Measurements from ENCODE around the gene ARID3A. TPM values are rescaled to one million over a fixed set of nuclear protein-coding genes. Genes with fewer than 3 reads are reported as not detected.

ARID3A gene
- total RNA-seq, 1 donor from 2014 or later = 149 TPM

GRCh38 chr19:879711-880438 lies 46.0 kb upstream of the ARID3A start:
- peaks cover 13% of the 10 kb centered on the region for H3K36me3 Mint-ChIP-seq (ENCODE audit: insufficient read depth)
- no peak overlapping the region for H3K4me3 Mint-ChIP-seq (ENCODE audit: low read depth)
- no peaks in the 10 kb centered on the region for H3K4me1 Mint-ChIP-seq (ENCODE audit: low read depth)
- TF ChIP-seq CTCF (IDR thresholded peaks at IDR 0.05; ENCODE audit: unreplicated experiment) = no peak
- no peaks in the 10 kb centered on the region for H3K27me3 Mint-ChIP-seq
- no peak overlapping the region for H3K27ac Mint-ChIP-seq
- no peaks in the 10 kb centered on the region for H3K9me3 Mint-ChIP-seq (ENCODE audit: low read depth)
- no peak for DNase-seq (ENCODE audit: low spot score, unreplicated experiment)

GRCh38 chr19:881385-882071 lies 44.3 kb upstream of the ARID3A start:
- H3K27me3 Mint-ChIP-seq = no peaks in the 10 kb centered on the region
- no peak overlapping the region for H3K4me3 Mint-ChIP-seq (ENCODE audit: low read depth)
- H3K9me3 Mint-ChIP-seq (ENCODE audit: low read depth) = no peaks in the 10 kb centered on the region
- DNase-seq (ENCODE audit: low spot score, unreplicated experiment) = no peak
- no peak overlapping the region for H3K27ac Mint-ChIP-seq
- TF ChIP-seq CTCF (IDR thresholded peaks at IDR 0.05; ENCODE audit: unreplicated experiment) = no peak
- peaks cover 14% of the 10 kb centered on the region for H3K36me3 Mint-ChIP-seq (ENCODE audit: insufficient read depth)
- H3K4me1 Mint-ChIP-seq (ENCODE audit: low read depth) = no peaks in the 10 kb centered on the region

GRCh38 chr19:882871-883497 lies 42.9 kb upstream of the ARID3A start:
- Mint-ChIP-seq H3K9me3 (ENCODE audit: low read depth) (no peaks in the 10 kb centered on the region), H3K27me3 (no peaks in the 10 kb centered on the region), H3K4me1 (ENCODE audit: low read depth) (no peaks in the 10 kb centered on the region), H3K27ac (no peak overlapping the region), H3K36me3 (ENCODE audit: insufficient read depth) (peaks cover 17% of the 10 kb centered on the region), H3K4me3 (ENCODE audit: low read depth) (no peak overlapping the region)
- TF ChIP-seq CTCF (IDR thresholded peaks at IDR 0.05; ENCODE audit: unreplicated experiment) = no peak
- DNase-seq (ENCODE audit: low spot score, unreplicated experiment) = no peak

GRCh38 chr19:883661-884211 lies 42.1 kb upstream of the ARID3A start:
- peaks cover 17% of the 10 kb centered on the region for H3K36me3 Mint-ChIP-seq (ENCODE audit: insufficient read depth)
- H3K27ac Mint-ChIP-seq = no peak overlapping the region
- DNase-seq (ENCODE audit: low spot score, unreplicated experiment) = no peak
- no peaks in the 10 kb centered on the region for H3K27me3 Mint-ChIP-seq
- H3K4me3 Mint-ChIP-seq (ENCODE audit: low read depth) = no peak overlapping the region
- TF ChIP-seq CTCF (IDR thresholded peaks at IDR 0.05; ENCODE audit: unreplicated experiment) = no peak
- H3K9me3 Mint-ChIP-seq (ENCODE audit: low read depth) = no peaks in the 10 kb centered on the region
- no peaks in the 10 kb centered on the region for H3K4me1 Mint-ChIP-seq (ENCODE audit: low read depth)
